Upper lobe of left lung (tissue), 4 donors: ENCODE data around the gene YPEL3.

Experiments
- CTCF ChIP-seq, 6 experiments: fragments of 450-650 bp in 4 of 6; fragments of 200-600 bp in 2 of 6; sonication (generic) in 2 of 6; IDR thresholded peaks; one replicate each; pipeline ENCODE4 v1.5.1; 2016 to 2019; ENCODE audit warnings: antibody characterized with exemption in 6 of 6
- POLR2A ChIP-seq, 4 donors: fragments of 450-650 bp; IDR thresholded peaks; one replicate each; pipeline ENCODE4 v1.5.1; 2016 to 2017; ENCODE audit warnings: antibody characterized with exemption in 4 of 4, mild to moderate bottlenecking in 2 of 4

- no peak for TF ChIP-seq CTCF (IDR thresholded peaks at IDR 0.05)
- no peak for TF ChIP-seq POLR2A (IDR thresholded peaks at IDR 0.05)
Measured at GRCh38 chr16:30084096-30084815, 11.8 kb downstream of the YPEL3 start.
